ENCODE measurements around the gene TMEM108.

The TMEM108 gene

GRCh38 chr3:133169331-133170068, 131.3 kb downstream of the TMEM108 start:
- Histone ChIP-seq H4K8ac (ENCODE audit: low read depth, low read length) (no peak overlapping the region), H3K4ac (ENCODE audit: low read depth, low read length) (no peak overlapping the region), H3K79me1 (ENCODE audit: low read length) (no peaks in the 10 kb centered on the region), H3K23ac (ENCODE audit: low read length) (no peak overlapping the region), H3K27ac (ENCODE audit: low read depth, low read length) (no peak overlapping the region), H2AK5ac (ENCODE audit: low read length) (no peak overlapping the region), H3K14ac (ENCODE audit: low read length) (no peak overlapping the region), H3K79me2 (ENCODE audit: control insufficient read depth, insufficient read depth, low read length, poor library complexity) (no peaks in the 10 kb centered on the region), H3K36me3 (ENCODE audit: control insufficient read depth in 1 of 2, insufficient read depth in 2 of 2, low read length in 2 of 2) (no peaks in the 10 kb centered on the region), H3K4me2 (ENCODE audit: low read length) (no peak overlapping the region), H3K18ac (ENCODE audit: low read length) (no peak overlapping the region), H3K9ac (ENCODE audit: low read length) (no peak overlapping the region), H3K4me1 (ENCODE audit: control insufficient read depth in 1 of 2, insufficient read depth in 2 of 2, low read length in 2 of 2) (no peaks in the 10 kb centered on the region), H2AFZ (ENCODE audit: insufficient read depth, low read length, poor library complexity) (no peak overlapping the region), H2BK120ac (ENCODE audit: insufficient read depth, low read length, poor library complexity) (no peak overlapping the region), H2BK12ac (ENCODE audit: low read length) (no peak overlapping the region), H3K4me3 (ENCODE audit: low read depth, low read length) (no peak overlapping the region), H4K91ac (ENCODE audit: low read depth, low read length) (no peak overlapping the region), H3K9me3 (ENCODE audit: insufficient read depth, low read depth, low read length) (peaks cover 8% of the 10 kb centered on the region), H4K12ac (ENCODE audit: low read depth, low read length) (no peak overlapping the region), H3K27me3 (ENCODE audit: insufficient read depth, low read length) (no peaks in the 10 kb centered on the region), H2BK5ac (ENCODE audit: low read depth, low read length, poor library complexity) (no peak overlapping the region)
- no CpG with 5 or more reads among the region's 6 CpGs for WGBS (ENCODE audit: extremely low coverage, insufficient coverage, insufficient read length)
- DNase-seq = peak in 1 of 2 donors; percentile 29

- H3K14ac ChIP-seq (ENCODE audit: low read length) = no peak overlapping the region
- no peaks in the 10 kb centered on the region for H3K27me3 ChIP-seq (ENCODE audit: insufficient read depth, low read length)
- no peak overlapping the region for H3K4me2 ChIP-seq (ENCODE audit: low read length)
- peaks cover 8% of the 10 kb centered on the region for H3K9me3 ChIP-seq (ENCODE audit: insufficient read depth, low read depth, low read length)
- no peaks in the 10 kb centered on the region for H3K36me3 ChIP-seq (ENCODE audit: control insufficient read depth in 1 of 2, insufficient read depth in 2 of 2, low read length in 2 of 2)
- H2AFZ ChIP-seq (ENCODE audit: insufficient read depth, low read length, poor library complexity) = no peak overlapping the region
- no peak overlapping the region for H2BK120ac ChIP-seq (ENCODE audit: insufficient read depth, low read length, poor library complexity)
- H3K23ac ChIP-seq (ENCODE audit: low read length) = no peak overlapping the region
- DNase-seq = peak; percentile 31 to 69
- no peaks in the 10 kb centered on the region for H3K4me1 ChIP-seq (ENCODE audit: control insufficient read depth in 1 of 2, insufficient read depth in 2 of 2, low read length in 2 of 2)
- no CpG with 5 or more reads among the region's 2 CpGs for WGBS (ENCODE audit: extremely low coverage, insufficient coverage, insufficient read length)
- H4K12ac ChIP-seq (ENCODE audit: low read depth, low read length) = no peak overlapping the region
- H3K79me1 ChIP-seq (ENCODE audit: low read length) = no peaks in the 10 kb centered on the region
- no peak overlapping the region for H4K8ac ChIP-seq (ENCODE audit: low read depth, low read length)
- no peak overlapping the region for H3K27ac ChIP-seq (ENCODE audit: low read depth, low read length)
- no peak overlapping the region for H3K18ac ChIP-seq (ENCODE audit: low read length)
- H3K4ac ChIP-seq (ENCODE audit: low read depth, low read length) = no peak overlapping the region
- no peaks in the 10 kb centered on the region for H3K79me2 ChIP-seq (ENCODE audit: control insufficient read depth, insufficient read depth, low read length, poor library complexity)
- no peak overlapping the region for H2BK5ac ChIP-seq (ENCODE audit: low read depth, low read length, poor library complexity)
- no peak overlapping the region for H4K91ac ChIP-seq (ENCODE audit: low read depth, low read length)
- no peak overlapping the region for H2AK5ac ChIP-seq (ENCODE audit: low read length)
- no peak overlapping the region for H2BK12ac ChIP-seq (ENCODE audit: low read length)
- no peak overlapping the region for H3K9ac ChIP-seq (ENCODE audit: low read length)
- no peak overlapping the region for H3K4me3 ChIP-seq (ENCODE audit: low read depth, low read length)
Observed at GRCh38 chr3:133171831-133172230, 133.6 kb downstream of the TMEM108 start.

GRCh38 chr3:133181392-133182150, 143.4 kb downstream of the TMEM108 start:
- Histone ChIP-seq H4K8ac (ENCODE audit: low read depth, low read length) (no peak overlapping the region), H3K18ac (ENCODE audit: low read length) (no peak overlapping the region), H3K27ac (ENCODE audit: low read depth, low read length) (no peak overlapping the region), H3K36me3 (ENCODE audit: control insufficient read depth in 1 of 2, insufficient read depth in 2 of 2, low read length in 2 of 2) (no peaks in the 10 kb centered on the region), H3K4ac (ENCODE audit: low read depth, low read length) (no peak overlapping the region), H2AFZ (ENCODE audit: insufficient read depth, low read length, poor library complexity) (no peak overlapping the region), H4K12ac (ENCODE audit: low read depth, low read length) (no peak overlapping the region), H2BK5ac (ENCODE audit: low read depth, low read length, poor library complexity) (no peak overlapping the region), H2BK120ac (ENCODE audit: insufficient read depth, low read length, poor library complexity) (no peak overlapping the region), H3K23ac (ENCODE audit: low read length) (no peak overlapping the region), H3K79me1 (ENCODE audit: low read length) (no peaks in the 10 kb centered on the region), H3K79me2 (ENCODE audit: control insufficient read depth, insufficient read depth, low read length, poor library complexity) (no peaks in the 10 kb centered on the region), H3K4me3 (ENCODE audit: low read depth, low read length) (no peak overlapping the region), H3K9me3 (ENCODE audit: insufficient read depth, low read depth, low read length) (no peaks in the 10 kb centered on the region), H3K4me1 (ENCODE audit: control insufficient read depth in 1 of 2, insufficient read depth in 2 of 2, low read length in 2 of 2) (no peaks in the 10 kb centered on the region), H3K14ac (ENCODE audit: low read length) (no peak overlapping the region), H3K27me3 (ENCODE audit: insufficient read depth, low read length) (no peaks in the 10 kb centered on the region), H2AK5ac (ENCODE audit: low read length) (no peak overlapping the region), H2BK12ac (ENCODE audit: low read length) (no peak overlapping the region), H4K91ac (ENCODE audit: low read depth, low read length) (no peak overlapping the region), H3K9ac (ENCODE audit: low read length) (no peak overlapping the region), H3K4me2 (ENCODE audit: low read length) (no peak overlapping the region)
- no peak for DNase-seq
- no CpG with 5 or more reads among the region's 2 CpGs for WGBS (ENCODE audit: extremely low coverage, insufficient coverage, insufficient read length)

GRCh38 chr3:133187870-133188379, 149.7 kb downstream of the TMEM108 start:
- no peak overlapping the region for H3K14ac ChIP-seq (ENCODE audit: low read length)
- no peaks in the 10 kb centered on the region for H3K36me3 ChIP-seq (ENCODE audit: control insufficient read depth in 1 of 2, insufficient read depth in 2 of 2, low read length in 2 of 2)
- H4K8ac ChIP-seq (ENCODE audit: low read depth, low read length) = no peak overlapping the region
- peaks cover 3% of the 10 kb centered on the region for H3K79me1 ChIP-seq (ENCODE audit: low read length)
- no peak overlapping the region for H2BK120ac ChIP-seq (ENCODE audit: insufficient read depth, low read length, poor library complexity)
- DNase-seq = no peak
- H3K4ac ChIP-seq (ENCODE audit: low read depth, low read length) = no peak overlapping the region
- no peak overlapping the region for H2BK5ac ChIP-seq (ENCODE audit: low read depth, low read length, poor library complexity)
- no peaks in the 10 kb centered on the region for H3K79me2 ChIP-seq (ENCODE audit: control insufficient read depth, insufficient read depth, low read length, poor library complexity)
- H3K23ac ChIP-seq (ENCODE audit: low read length) = no peak overlapping the region
- no peaks in the 10 kb centered on the region for H3K9me3 ChIP-seq (ENCODE audit: insufficient read depth, low read depth, low read length)
- H4K91ac ChIP-seq (ENCODE audit: low read depth, low read length) = no peak overlapping the region
- no CpG with 5 or more reads among the region's 4 CpGs for WGBS (ENCODE audit: extremely low coverage, insufficient coverage, insufficient read length)
- H4K12ac ChIP-seq (ENCODE audit: low read depth, low read length) = no peak overlapping the region
- H3K9ac ChIP-seq (ENCODE audit: low read length) = no peak overlapping the region
- H3K4me3 ChIP-seq (ENCODE audit: low read depth, low read length) = no peak overlapping the region
- no peaks in the 10 kb centered on the region for H3K27me3 ChIP-seq (ENCODE audit: insufficient read depth, low read length)
- no peak overlapping the region for H2AK5ac ChIP-seq (ENCODE audit: low read length)
- H2BK12ac ChIP-seq (ENCODE audit: low read length) = no peak overlapping the region
- H2AFZ ChIP-seq (ENCODE audit: insufficient read depth, low read length, poor library complexity) = no peak overlapping the region
- H3K27ac ChIP-seq (ENCODE audit: low read depth, low read length) = no peak overlapping the region
- peaks cover 4% of the 10 kb centered on the region in 2 experiments for H3K4me1 ChIP-seq (ENCODE audit: control insufficient read depth in 1 of 2, insufficient read depth in 2 of 2, low read length in 2 of 2)
- no peak overlapping the region for H3K4me2 ChIP-seq (ENCODE audit: low read length)
- H3K18ac ChIP-seq (ENCODE audit: low read length) = no peak overlapping the region

Data from trophoblast cell (in vitro differentiated cells and primary cell).